Measurements from ENCODE around the gene TNK2. TPM values are rescaled to one million over a fixed set of nuclear protein-coding genes. Genes with fewer than 3 reads are reported as not detected.

The TNK2 gene
- total and polyA plus RNA-seq, 2 donors (not counting 3 experiments of a cell fraction or from before 2014, with no cell fraction given), result 18.6 to 71.6 TPM

DNA sequence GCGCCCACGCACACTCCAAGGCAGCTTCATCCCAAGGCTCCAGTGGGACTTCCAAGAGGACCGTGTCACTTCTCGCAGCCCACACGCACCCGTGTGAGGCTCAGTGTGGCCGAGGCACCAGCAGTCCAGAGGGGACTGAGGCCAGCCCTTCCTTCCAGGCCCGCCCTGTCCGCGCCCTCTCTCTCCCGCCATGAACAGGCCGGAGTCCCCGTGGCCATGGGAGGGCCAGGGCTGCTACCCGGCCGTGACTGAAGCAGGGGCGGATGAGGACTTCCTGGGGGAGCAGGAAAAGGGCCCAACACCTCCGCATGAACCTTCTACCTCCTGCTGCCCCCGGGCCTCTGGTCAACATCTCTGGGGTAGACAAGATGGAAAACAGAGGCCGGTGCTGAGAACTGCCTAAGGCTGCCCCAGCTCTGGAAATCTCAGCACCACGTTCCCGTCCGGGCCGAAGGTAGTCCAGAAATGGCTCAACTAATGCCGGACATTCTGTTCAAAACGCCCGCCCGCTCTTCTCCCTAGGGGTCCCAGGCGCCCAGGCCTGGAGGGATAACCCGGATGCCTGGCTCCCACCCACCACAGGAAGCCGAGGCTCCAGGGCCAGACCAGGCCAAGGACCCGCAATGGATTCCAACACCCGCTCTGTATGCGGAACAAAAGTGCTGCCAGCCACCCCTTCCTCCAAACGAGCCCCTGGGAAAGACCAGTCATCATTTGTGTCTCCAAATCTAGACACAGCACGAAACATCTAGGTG lies 32.7 kb downstream of the TNK2 start:
- Histone ChIP-seq H3K36me3 (ENCODE audit: control insufficient read depth in 2 of 2, extremely low read depth in 1 of 2, insufficient read depth in 2 of 2, low read length in 2 of 2) (peaks cover 5 to 46% of the 10 kb centered on the region in 2 experiments), H3K79me2 (ENCODE audit: control insufficient read depth, insufficient read depth, low read length) (no peaks in the 10 kb centered on the region), H2AFZ (ENCODE audit: low read depth, low read length) (no peak overlapping the region), H3K4me1 (ENCODE audit: control insufficient read depth, extremely low read depth, insufficient read depth, low read length) (no peaks in the 10 kb centered on the region), H3K27ac (ENCODE audit: insufficient read depth, low read depth, low read length) (no peak overlapping the region), H3K9ac (replicated peaks; ENCODE audit: extremely low read depth, insufficient read depth, low read length) (no peak overlapping the region), H3K27me3 (ENCODE audit: control insufficient read depth in 2 of 2, insufficient read depth in 2 of 2, low read length in 2 of 2) (no peaks in the 10 kb centered on the region), H3K9me1 (replicated peaks; ENCODE audit: control insufficient read depth, extremely low read depth, insufficient read depth, low read length) (no peaks in the 10 kb centered on the region), H3K4me3 (replicated peaks in 1 of 3; ENCODE audit: insufficient read depth in 1 of 3, low read depth in 1 of 3, low read length in 3 of 3) (no peak overlapping the region), H3K9me3 (replicated peaks; ENCODE audit: control insufficient read depth, insufficient read depth, low read length) (no peaks in the 10 kb centered on the region), H4K20me1 (replicated peaks; ENCODE audit: control insufficient read depth, extremely low read depth, insufficient read depth, low read length) (no peaks in the 10 kb centered on the region), H3K4me2 (ENCODE audit: insufficient read depth, low read length) (no peak overlapping the region)
- BruUV-seq (replicated peaks), result no TSS peak
- ChIA-PET POLR2A (no interaction called here), CTCF (interaction anchor here (1.1 kb wide), 1 partner anchor 19 kb away, joined by 5 read pairs; no protein-coding TSS in a partner anchor)
- no peak for DNase-seq (ENCODE audit: low read depth, low spot score)
- no peak for FAIRE-seq
- intact Hi-C loops (cut with micrococcal nuclease), result no loop called here
- dilution Hi-C loops (cut with MboI; ENCODE audit: extremely low pct_ligation_motif_present, low sequenced_read_pairs), result no loop called here
- TF ChIP-seq POLR2AphosphoS5 (IDR thresholded peaks at IDR 0.05; ENCODE audit: insufficient read depth, low read depth, low read length) (no peak), EZH2 (IDR thresholded peaks at IDR 0.05; ENCODE audit: borderline replicate concordance, low read depth, low read length, severe bottlenecking) (no peak), POLR2A (IDR thresholded peaks at IDR 0.05; ENCODE audit: low read depth, low read length) (no peak), FOS (IDR thresholded peaks at IDR 0.05; ENCODE audit: borderline replicate concordance, insufficient read depth, low read length) (no peak), MYC (IDR thresholded peaks at IDR 0.05; ENCODE audit: low read depth, low read length) (no peak), JUN (IDR thresholded peaks at IDR 0.05; ENCODE audit: borderline replicate concordance, insufficient read depth, insufficient read length, low read depth) (no peak)
- TF ChIP-seq, protein P1, sequence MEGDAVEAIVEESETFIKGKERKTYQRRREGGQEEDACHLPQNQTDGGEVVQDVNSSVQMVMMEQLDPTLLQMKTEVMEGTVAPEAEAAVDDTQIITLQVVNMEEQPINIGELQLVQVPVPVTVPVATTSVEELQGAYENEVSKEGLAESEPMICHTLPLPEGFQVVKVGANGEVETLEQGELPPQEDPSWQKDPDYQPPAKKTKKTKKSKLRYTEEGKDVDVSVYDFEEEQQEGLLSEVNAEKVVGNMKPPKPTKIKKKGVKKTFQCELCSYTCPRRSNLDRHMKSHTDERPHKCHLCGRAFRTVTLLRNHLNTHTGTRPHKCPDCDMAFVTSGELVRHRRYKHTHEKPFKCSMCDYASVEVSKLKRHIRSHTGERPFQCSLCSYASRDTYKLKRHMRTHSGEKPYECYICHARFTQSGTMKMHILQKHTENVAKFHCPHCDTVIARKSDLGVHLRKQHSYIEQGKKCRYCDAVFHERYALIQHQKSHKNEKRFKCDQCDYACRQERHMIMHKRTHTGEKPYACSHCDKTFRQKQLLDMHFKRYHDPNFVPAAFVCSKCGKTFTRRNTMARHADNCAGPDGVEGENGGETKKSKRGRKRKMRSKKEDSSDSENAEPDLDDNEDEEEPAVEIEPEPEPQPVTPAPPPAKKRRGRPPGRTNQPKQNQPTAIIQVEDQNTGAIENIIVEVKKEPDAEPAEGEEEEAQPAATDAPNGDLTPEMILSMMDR (IDR thresholded peaks at IDR 0.05; ENCODE audit: extremely low read depth in 1 of 2, insufficient read depth in 1 of 2, low read depth in 1 of 2, low read length in 2 of 2), result no peak
- TF ChIP-seq, protein P2, sequence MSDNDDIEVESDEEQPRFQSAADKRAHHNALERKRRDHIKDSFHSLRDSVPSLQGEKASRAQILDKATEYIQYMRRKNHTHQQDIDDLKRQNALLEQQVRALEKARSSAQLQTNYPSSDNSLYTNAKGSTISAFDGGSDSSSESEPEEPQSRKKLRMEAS (IDR thresholded peaks at IDR 0.05; ENCODE audit: insufficient read depth, insufficient read length), result no peak

Measured in endothelial cell of umbilical vein (primary cell).